ENCODE measurements around the gene SLC30A7. TPM values are rescaled to one million over a fixed set of nuclear protein-coding genes. Genes with fewer than 3 reads are reported as not detected.

Gene SLC30A7
- total and polyA plus RNA-seq, 7 donors, result 1.0 to 5.7 (median 4.8) TPM

- Histone ChIP-seq H3K27me3 (ENCODE audit: insufficient read depth in 3 of 3, low read length in 2 of 3) (no peaks in the 10 kb centered on the region), H3K36me3 (ENCODE audit: insufficient read depth in 1 of 2, low read depth in 1 of 2) (peaks cover 2 to 24% of the 10 kb centered on the region in 2 donors), H3K4me3 (peak overlapping the region; percentile 80), H3K9me3 (no peaks in the 10 kb centered on the region), H3K27ac (peak overlapping the region; percentile 96), H3K4me1 (peaks cover 25% of the 10 kb centered on the region)
- no peak for TF ChIP-seq CTCF (IDR thresholded peaks at IDR 0.05)
- intact Hi-C loops (cut with DNase I), result loop anchor here (2.0 to 10.0 kb wide), 2 partner anchors 210 to 214 kb away; partner anchors contain the start of gene S1PR1 (in 1 of the 2)
- DNase-seq (no peak), ATAC-seq (peak; percentile 44 to 66 (median 49))
- 0 to 1% (median 1%) methylated on average over 9 of the region's 9 CpGs for WGBS, 3 donors
These were observed 129.4 kb downstream of the SLC30A7 start for GRCh38 chr1:101025283-101025656.

GRCh38 chr1:101025657-101026429, 130.0 kb downstream of the SLC30A7 start, which contains the start of gene DPH5:
DPH5 (minus strand) TSS chr1:101025784; CDS start chr1:101025443, 341 bp downstream.
- peak within 1 kb of the TSS; percentile 96 for H3K27ac ChIP-seq
- peak; percentile 94 to 96 for DNase-seq
- peaks cover 2 to 18% of the 10 kb centered on the region in 2 donors for H3K36me3 ChIP-seq (ENCODE audit: insufficient read depth in 1 of 2, low read depth in 1 of 2)
- intact Hi-C loops (cut with DNase I), result loop anchor here (2.0 to 10.0 kb wide), 2 partner anchors 209 to 213 kb away; partner anchors contain the start of gene S1PR1 (in 1 of the 2)
- peaks cover 25% of the 10 kb centered on the region for H3K4me1 ChIP-seq
- H3K9me3 ChIP-seq, result no peaks in the 10 kb centered on the region
- WGBS, 3 donors, result 0% methylated on average over 37 of the region's 37 CpGs
- TF ChIP-seq CTCF (IDR thresholded peaks at IDR 0.05), result no peak
- no peaks in the 10 kb centered on the region for H3K27me3 ChIP-seq (ENCODE audit: insufficient read depth in 3 of 3, low read length in 2 of 3)
- peak within 1 kb of the TSS; percentile 80 for H3K4me3 ChIP-seq
- ATAC-seq, result peak; percentile 95 to 98 (median 96)

GRCh38 chr1:101026430-101026788, 130.5 kb downstream of the SLC30A7 start:
- Histone ChIP-seq H3K4me3 (peak overlapping the region; percentile 80), H3K27ac (peak overlapping the region; percentile 96), H3K9me3 (no peaks in the 10 kb centered on the region), H3K4me1 (peaks cover 25% of the 10 kb centered on the region), H3K36me3 (ENCODE audit: insufficient read depth in 1 of 2, low read depth in 1 of 2) (peaks cover 2 to 12% of the 10 kb centered on the region in 2 donors), H3K27me3 (ENCODE audit: insufficient read depth in 3 of 3, low read length in 2 of 3) (no peaks in the 10 kb centered on the region)
- intact Hi-C loops (cut with DNase I), result loop anchor here in 1 of 2 donors (10.0 kb wide), 1 partner anchor 208 kb away; the partner anchor contains the start of gene S1PR1
- WGBS, 3 donors, result 16 to 19% (median 17%) methylated on average over 5 of the region's 5 CpGs
- no peak for TF ChIP-seq CTCF (IDR thresholded peaks at IDR 0.05)
- DNase-seq (no peak), ATAC-seq (peak in 2 of 4 donors; percentile 1 to 3)

- Histone ChIP-seq H3K36me3 (ENCODE audit: insufficient read depth in 1 of 2, low read depth in 1 of 2) (peaks cover 2 to 12% of the 10 kb centered on the region in 2 donors), H3K4me1 (peaks cover 22% of the 10 kb centered on the region), H3K4me3 (no peak overlapping the region), H3K9me3 (no peaks in the 10 kb centered on the region), H3K27me3 (ENCODE audit: insufficient read depth in 3 of 3, low read length in 2 of 3) (no peaks in the 10 kb centered on the region), H3K27ac (no peak overlapping the region)
- 84 to 91% (median 87%) methylated on average over 6 of the region's 6 CpGs for WGBS, 3 donors
- no peak for DNase-seq
- intact Hi-C loops (cut with DNase I), result loop anchor here in 1 of 2 donors (10.0 kb wide), 1 partner anchor 208 kb away; the partner anchor contains the start of gene S1PR1
- TF ChIP-seq CTCF (IDR thresholded peaks at IDR 0.05), result no peak
- no peak for ATAC-seq
These were observed 131.4 kb downstream of the SLC30A7 start for GRCh38 chr1:101027194-101027772.
